ENCODE measurements around the gene CITED4. TPM values are rescaled to one million over a fixed set of nuclear protein-coding genes. Genes with fewer than 3 reads are reported as not detected.

The CITED4 gene
- polyA plus RNA-seq, 1 donor from 2014 or later: 2.6 TPM

- Histone ChIP-seq H3F3A (ENCODE audit: insufficient read depth, low read length, poor library complexity, severe bottlenecking) (no peaks in the 10 kb centered on the region), H3K79me2 (replicated peaks; ENCODE audit: insufficient read depth, low read length) (no peaks in the 10 kb centered on the region), H3K4me3 (ENCODE audit: low read length) (no peak overlapping the region), H2AFZ (ENCODE audit: low read depth, low read length) (no peak overlapping the region), H4K20me1 (ENCODE audit: insufficient read depth) (no peaks in the 10 kb centered on the region), H3K9me2 (ENCODE audit: insufficient read depth, low read length) (no peaks in the 10 kb centered on the region), H3K27ac (ENCODE audit: low read length) (no peak overlapping the region), H3K27me3 (ENCODE audit: insufficient read depth, low read depth, low read length) (peaks cover 12% of the 10 kb centered on the region), H3K9me3 (ENCODE audit: low read length) (no peaks in the 10 kb centered on the region), H3K4me2 (ENCODE audit: low read length) (no peak overlapping the region), H3K36me3 (ENCODE audit: insufficient read depth, low read length) (no peaks in the 10 kb centered on the region), H3K9ac (ENCODE audit: low read length) (no peak overlapping the region)
- TF ChIP-seq CTCF (IDR thresholded peaks at IDR 0.05; ENCODE audit: poor library complexity, severe bottlenecking): no peak
- TF ChIP-seq EP300 (conservative IDR thresholded peaks at IDR 0.05; ENCODE audit: poor library complexity, severe bottlenecking): no peak
- no peak for TF ChIP-seq EZH2 (IDR thresholded peaks at IDR 0.05; ENCODE audit: borderline replicate concordance, insufficient read depth, low read length, poor library complexity, severe bottlenecking)
- no peak for TF ChIP-seq RAD21 (conservative IDR thresholded peaks at IDR 0.05)
- no peak for TF ChIP-seq REST (IDR thresholded peaks at IDR 0.05; ENCODE audit: borderline replicate concordance)
- no peak for TF ChIP-seq TAF1 (IDR thresholded peaks at IDR 0.05; ENCODE audit: low read depth)
- no peak for TF ChIP-seq POLR2AphosphoS5 (IDR thresholded peaks at IDR 0.05)
- TF ChIP-seq SMC3 (conservative IDR thresholded peaks at IDR 0.05; ENCODE audit: poor library complexity): no peak
- no peak for TF ChIP-seq MXI1 (conservative IDR thresholded peaks at IDR 0.05; ENCODE audit: poor library complexity, severe bottlenecking)
Measured at GRCh38 chr1:40817791-40818263, 44.3 kb downstream of the CITED4 start.

DNA sequence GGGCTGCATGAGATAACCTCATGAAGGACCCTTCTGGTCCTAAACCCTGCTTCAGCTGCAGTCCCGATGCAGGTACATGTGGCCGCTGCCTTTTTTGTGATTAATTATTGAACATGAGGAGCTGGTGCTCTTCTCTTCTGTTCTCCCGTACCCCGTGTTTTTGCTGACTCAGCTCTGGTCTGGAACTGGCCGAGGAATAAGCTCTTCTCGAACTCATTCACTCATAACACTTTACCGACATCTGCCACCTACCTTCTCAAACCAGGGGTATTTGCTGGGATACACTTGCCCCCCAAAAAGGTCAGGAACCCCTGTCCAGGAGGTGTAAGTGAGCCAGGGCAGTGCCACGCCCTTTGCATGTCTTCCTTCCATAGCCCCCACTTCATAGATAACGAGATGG is 46.7 kb downstream of the CITED4 start:
- no peaks in the 10 kb centered on the region for H4K20me1 ChIP-seq (ENCODE audit: insufficient read depth)
- no peak overlapping the region for H3K4me2 ChIP-seq (ENCODE audit: low read length)
- no peaks in the 10 kb centered on the region for H3K9me3 ChIP-seq (ENCODE audit: low read length)
- no peaks in the 10 kb centered on the region for H3F3A ChIP-seq (ENCODE audit: insufficient read depth, low read length, poor library complexity, severe bottlenecking)
- no peak overlapping the region for H3K27ac ChIP-seq (ENCODE audit: low read length)
- no peaks in the 10 kb centered on the region for H3K9me2 ChIP-seq (ENCODE audit: insufficient read depth, low read length)
- H3K9ac ChIP-seq (ENCODE audit: low read length): no peak overlapping the region
- H3K79me2 ChIP-seq (replicated peaks; ENCODE audit: insufficient read depth, low read length): no peaks in the 10 kb centered on the region
- no peaks in the 10 kb centered on the region for H3K36me3 ChIP-seq (ENCODE audit: insufficient read depth, low read length)
- H3K4me3 ChIP-seq (ENCODE audit: low read length): no peak overlapping the region
- H3K27me3 ChIP-seq (ENCODE audit: insufficient read depth, low read depth, low read length): peaks cover 12% of the 10 kb centered on the region
- TF ChIP-seq EZH2 (IDR thresholded peaks at IDR 0.05; ENCODE audit: borderline replicate concordance, insufficient read depth, low read length, poor library complexity, severe bottlenecking): no peak
- no peak for TF ChIP-seq REST (IDR thresholded peaks at IDR 0.05; ENCODE audit: borderline replicate concordance)
- TF ChIP-seq TAF1 (IDR thresholded peaks at IDR 0.05; ENCODE audit: low read depth): no peak
- TF ChIP-seq CTCF (IDR thresholded peaks at IDR 0.05; ENCODE audit: poor library complexity, severe bottlenecking): no peak
- TF ChIP-seq SMC3 (conservative IDR thresholded peaks at IDR 0.05; ENCODE audit: poor library complexity): no peak
- TF ChIP-seq RAD21 (conservative IDR thresholded peaks at IDR 0.05): no peak
- TF ChIP-seq POLR2AphosphoS5 (IDR thresholded peaks at IDR 0.05): no peak
- no peak for TF ChIP-seq MXI1 (conservative IDR thresholded peaks at IDR 0.05; ENCODE audit: poor library complexity, severe bottlenecking)
- TF ChIP-seq EP300 (conservative IDR thresholded peaks at IDR 0.05; ENCODE audit: poor library complexity, severe bottlenecking): no peak
- no peak overlapping the region for H2AFZ ChIP-seq (ENCODE audit: low read depth, low read length)
